HFFc6 (cell line): Measurements from ENCODE around the gene HS1BP3. TPM values are rescaled to one million over a fixed set of nuclear protein-coding genes. Genes with fewer than 3 reads are reported as not detected.

Experiments
- DNase-seq: peaks from one replicate; pipeline ENCODE4 v3.0.0-alpha.2; 2018
- H3K27ac Mint-ChIP-seq: 2 replicates; pipeline ENCODE4 v1.8.0; 2020; ENCODE audit warnings: mild to moderate bottlenecking, mixed read lengths
- H3K27me3 Mint-ChIP-seq: 2 replicates; pipeline ENCODE4 v1.8.0; 2021; ENCODE audit warnings: mild to moderate bottlenecking, moderate library complexity, mixed read lengths; ENCODE audit not compliant: insufficient read depth
- H3K36me3 Mint-ChIP-seq: 2 replicates; pipeline ENCODE4 v1.8.0; 2021; ENCODE audit warnings: low read depth, mixed read lengths
- H3K4me1 Mint-ChIP-seq: 2 replicates; pipeline ENCODE4 v1.8.0; 2020; ENCODE audit warnings: low read depth, mixed read lengths
- H3K4me3 Mint-ChIP-seq: 2 replicates; pipeline ENCODE4 v1.8.0; 2020; ENCODE audit warnings: mild to moderate bottlenecking, moderate library complexity, mixed read lengths
- H3K9me3 Mint-ChIP-seq: 2 replicates; pipeline ENCODE4 v1.8.0; 2020; ENCODE audit warnings: mild to moderate bottlenecking, mixed read lengths
- CTCF ChIP-seq: fragments of 200-600 bp; sonication (generic); IDR thresholded peaks from 2 replicates; pipeline ENCODE4 v1.5.0; 2021; ENCODE audit warnings: antibody characterized with exemption, mild to moderate bottlenecking
- total RNA-seq, 6 experiments: library from RNA; stranded (reverse); fragmentation: NEBNext Ultra II Directional; extraction: Animal tissue kit (Norgen Biotek cat#: 25700); gene quantifications; 2 replicates in 1 of 6; 3 replicates in 5 of 6; pipeline ENCODE4 v1.2.3, GENCODE V29; 2021

The HS1BP3 gene
- total RNA-seq, 6 experiments from 2014 or later = 12.7 to 17.3 (median 15.8) TPM

GRCh38 chr2:20674309-20674965 lies 23.5 kb upstream of the HS1BP3 start:
- peaks cover 12% of the 10 kb centered on the region for H3K27me3 Mint-ChIP-seq
- DNase-seq = no peak
- peak overlapping the region; percentile 60; the same call in 1 of the 2 replicates for H3K27ac Mint-ChIP-seq
- H3K36me3 Mint-ChIP-seq = no peaks in the 10 kb centered on the region
- H3K4me3 Mint-ChIP-seq = no peak overlapping the region
- no peaks in the 10 kb centered on the region for H3K9me3 Mint-ChIP-seq
- H3K4me1 Mint-ChIP-seq = peaks cover 17% of the 10 kb centered on the region
- TF ChIP-seq CTCF = no peak

GRCh38 chr2:20673686-20674308 lies 22.9 kb upstream of the HS1BP3 start:
- H3K27ac Mint-ChIP-seq = no peak overlapping the region
- H3K27me3 Mint-ChIP-seq = peaks cover 12% of the 10 kb centered on the region
- no peak for DNase-seq
- no peak for TF ChIP-seq CTCF
- peaks cover 17% of the 10 kb centered on the region for H3K4me1 Mint-ChIP-seq
- no peak overlapping the region for H3K4me3 Mint-ChIP-seq
- H3K36me3 Mint-ChIP-seq = no peaks in the 10 kb centered on the region
- no peaks in the 10 kb centered on the region for H3K9me3 Mint-ChIP-seq

- Mint-ChIP-seq H3K27me3 (peaks cover 12% of the 10 kb centered on the region), H3K36me3 (no peaks in the 10 kb centered on the region), H3K4me3 (no peak overlapping the region), H3K9me3 (no peaks in the 10 kb centered on the region), H3K27ac (no peak overlapping the region), H3K4me1 (peaks cover 17% of the 10 kb centered on the region)
- TF ChIP-seq CTCF = no peak
- no peak for DNase-seq
Observed at GRCh38 chr2:20672201-20672951, 21.5 kb upstream of the HS1BP3 start.

GRCh38 chr2:20671736-20672080 lies 20.8 kb upstream of the HS1BP3 start:
- Mint-ChIP-seq H3K9me3 (no peaks in the 10 kb centered on the region), H3K27me3 (peaks cover 12% of the 10 kb centered on the region), H3K27ac (no peak overlapping the region), H3K4me1 (peaks cover 17% of the 10 kb centered on the region), H3K4me3 (no peak overlapping the region), H3K36me3 (no peaks in the 10 kb centered on the region)
- no peak for TF ChIP-seq CTCF
- DNase-seq = no peak

- Mint-ChIP-seq H3K4me1 (peaks cover 17% of the 10 kb centered on the region), H3K27ac (no peak overlapping the region), H3K27me3 (peaks cover 16% of the 10 kb centered on the region), H3K36me3 (no peaks in the 10 kb centered on the region), H3K9me3 (no peaks in the 10 kb centered on the region), H3K4me3 (no peak overlapping the region)
- DNase-seq = no peak
- TF ChIP-seq CTCF = no peak
Observed at GRCh38 chr2:20671036-20671735, 20.3 kb upstream of the HS1BP3 start.
